Endothelial cell of umbilical vein (primary cell): ENCODE results near the gene SNX5. TPM values are rescaled to one million over a fixed set of nuclear protein-coding genes. Genes with fewer than 3 reads are reported as not detected.

ENCODE experiments used
- BruUV-seq: library from RNA; stranded (reverse); fragments of 400-500 nt; replicated peaks from 2 replicates; lab custom pipeline; 2021; lab: Mats Ljungman, UMichigan
- CTCF ChIA-PET: fragments of 300-600, 350-600 bp; sonication (Branson Sonifier 250); formaldehyde crosslinking; loops from one replicate; lab custom pipeline; 2021; ENCODE audit warnings: antibody characterized with exemption, inconsistent platforms; lab: Charles Lee
- POLR2A ChIA-PET: fragments of 300-600, 350-600 bp; sonication (Branson Sonifier 250); formaldehyde crosslinking; loops from one replicate; lab custom pipeline; 2021; ENCODE audit warnings: antibody characterized with exemption, inconsistent platforms; lab: Charles Lee
- DNase-seq: peaks from one replicate; pipeline ENCODE4 v3.0.0-alpha.2; 2011; ENCODE audit warnings: low read depth, low spot score
- FAIRE-seq: peaks from 2 replicates; lab custom pipeline; 2011; peaks lifted over from hg19 to GRCh38; lab: Jason Lieb, UNC
- H2AFZ ChIP-seq: 2 replicates; pipeline ENCODE4 v1.6.0; 2012; ENCODE audit warnings: low read depth, low read length, control low read depth, inconsistent platforms
- H3K27ac ChIP-seq: 2 replicates; pipeline ENCODE4 v1.5.1; 2011; ENCODE audit warnings: low read depth, mild to moderate bottlenecking, control low read depth, low read length, moderate library complexity; ENCODE audit not compliant: insufficient read depth
- H3K27me3 ChIP-seq, 2 experiments: 2 replicates each; pipeline versions ENCODE4 v1.6.0 to v1.6.1; 2011; ENCODE audit warnings: low read length in 2 of 2, mixed read lengths in 1 of 2; ENCODE audit not compliant: control insufficient read depth in 2 of 2, insufficient read depth in 2 of 2
- H3K36me3 ChIP-seq, 2 experiments: 2 replicates in 1 of 2; 3 replicates in 1 of 2; pipeline ENCODE4 v1.5.1; 2011; ENCODE audit warnings: low read length in 2 of 2, mild to moderate bottlenecking in 1 of 2, moderate library complexity in 1 of 2; ENCODE audit not compliant: control insufficient read depth in 2 of 2, insufficient read depth in 2 of 2; ENCODE audit errors: extremely low read depth in 1 of 2
- H3K4me1 ChIP-seq: 3 replicates; pipeline ENCODE4 v1.5.1; 2011; ENCODE audit warnings: mild to moderate bottlenecking, low read length; ENCODE audit not compliant: control insufficient read depth, insufficient read depth; ENCODE audit errors: extremely low read depth
- H3K4me2 ChIP-seq: 2 replicates; pipeline ENCODE4 v1.6.1; 2011; ENCODE audit warnings: low read length, control low read depth, mixed read lengths; ENCODE audit not compliant: insufficient read depth
- H3K4me3 ChIP-seq, 3 experiments: fragments of 200-600 bp in 1 of 3; sonication (generic), shearing (Covaris generic) in 1 of 3; replicated peaks in 1 of 3; 2 replicates each; pipeline ENCODE4 v1.5.1; 2011 to 2016; ENCODE audit warnings: control low read depth in 3 of 3, low read length in 3 of 3, mild to moderate bottlenecking in 2 of 3, inconsistent platforms in 1 of 3, low read depth in 1 of 3, moderate library complexity in 1 of 3; ENCODE audit not compliant: insufficient read depth in 1 of 3
- H3K79me2 ChIP-seq: 2 replicates; pipeline ENCODE4 v1.6.0; 2012; ENCODE audit warnings: low read length, inconsistent platforms; ENCODE audit not compliant: control insufficient read depth, insufficient read depth
- H3K9ac ChIP-seq: replicated peaks from 2 replicates; pipeline ENCODE3; 2011; ENCODE audit warnings: low read length, control low read depth; ENCODE audit not compliant: insufficient read depth; ENCODE audit errors: extremely low read depth
- H3K9me1 ChIP-seq: replicated peaks from 3 replicates; pipeline ENCODE4 v1.6.0; 2011; ENCODE audit warnings: mild to moderate bottlenecking, low read length; ENCODE audit not compliant: control insufficient read depth, insufficient read depth; ENCODE audit errors: extremely low read depth
- H3K9me3 ChIP-seq: replicated peaks from 2 replicates; pipeline ENCODE4 v1.5.1; 2012; ENCODE audit warnings: low read length, inconsistent platforms; ENCODE audit not compliant: control insufficient read depth, insufficient read depth
- H4K20me1 ChIP-seq: replicated peaks from 2 replicates; pipeline ENCODE3; 2011; ENCODE audit warnings: mild to moderate bottlenecking, low read length; ENCODE audit not compliant: control insufficient read depth, insufficient read depth; ENCODE audit errors: extremely low read depth
- EZH2 ChIP-seq: IDR thresholded peaks from 2 replicates; pipeline ENCODE4 v1.6.1; 2012; ENCODE audit warnings: borderline replicate concordance, low read depth, mild to moderate bottlenecking, moderate library complexity, low read length, inconsistent platforms; ENCODE audit not compliant: severe bottlenecking
- FOS ChIP-seq: IDR thresholded peaks from 2 replicates; pipeline ENCODE4 v1.6.1; 2011; ENCODE audit warnings: mild to moderate bottlenecking, low read length, moderate library complexity, borderline replicate concordance; ENCODE audit not compliant: insufficient read depth
- GATA2 ChIP-seq: IDR thresholded peaks from 2 replicates; pipeline ENCODE4 v1.7.0; 2011; ENCODE audit warnings: low read depth, mild to moderate bottlenecking, moderate library complexity, mixed read lengths, low read length; ENCODE audit not compliant: insufficient read length, insufficient read depth
- JUN ChIP-seq: IDR thresholded peaks from 2 replicates; pipeline ENCODE4 v1.6.1; 2011; ENCODE audit warnings: borderline replicate concordance, low read depth; ENCODE audit not compliant: insufficient read length, insufficient read depth
- MYC ChIP-seq: IDR thresholded peaks from one replicate; pipeline ENCODE4 v1.6.1; 2011; ENCODE audit warnings: mild to moderate bottlenecking, low read depth, low read length
- POLR2A ChIP-seq: IDR thresholded peaks from 2 replicates; pipeline ENCODE4 v1.6.1; 2012; ENCODE audit warnings: low read depth, mild to moderate bottlenecking, control low read depth, low read length
- POLR2AphosphoS5 ChIP-seq: IDR thresholded peaks from 2 replicates; pipeline ENCODE4 v1.6.1; 2012; ENCODE audit warnings: low read depth, mild to moderate bottlenecking, control low read depth, low read length, moderate library complexity; ENCODE audit not compliant: insufficient read depth
- dilution Hi-C: fragments of 300-500 bp; cut with MboI; formaldehyde crosslinking; loops from one replicate; pipeline ENCODE4 v1.15.0; 2019; ENCODE audit warnings: low sequenced_read_pairs; ENCODE audit not compliant: extremely low pct_ligation_motif_present
- intact Hi-C: fragments of 100-400 bp; cut with micrococcal nuclease; formaldehyde crosslinking; loops from one replicate; pipeline ENCODE4 v1.10.0; 2022
- polyA plus RNA-seq, 4 experiments: library from polyadenylated mRNA; depleted of rRNA in 3 of 4; stranded (reverse) in 3 of 4; unstranded in 1 of 4; fragments of >200 nt; gene quantifications; 2 replicates each; pipeline versions ENCODE4 v1.2.1 to v1.2.3, GENCODE V29; 2011 to 2012; ENCODE audit warnings: missing spikeins in 1 of 4
- total RNA-seq: library from RNA; stranded (reverse); gene quantifications from 2 replicates; pipeline ENCODE4 v1.2.3, GENCODE V29; 2021
- TF ChIP-seq, protein P1 (sequence below), 2 donors: IDR thresholded peaks; 1 replicate in 1 of 2; 2 replicates in 1 of 2; pipeline ENCODE4 v1.5.1; 2011; ENCODE audit warnings: low read length in 2 of 2, mild to moderate bottlenecking in 2 of 2, moderate library complexity in 2 of 2, control low read depth in 1 of 2, inconsistent platforms in 1 of 2, low read depth in 1 of 2; ENCODE audit not compliant: insufficient read depth in 1 of 2; ENCODE audit errors: extremely low read depth in 1 of 2
- TF ChIP-seq, protein P2 (sequence below): IDR thresholded peaks from 2 replicates; pipeline ENCODE4 v1.6.1; 2011; ENCODE audit not compliant: insufficient read depth, insufficient read length

Gene SNX5
- total and polyA plus RNA-seq, 2 donors (not counting 3 experiments of a cell fraction or from before 2014, with no cell fraction given), result 76.2 to 121 TPM

DNA sequence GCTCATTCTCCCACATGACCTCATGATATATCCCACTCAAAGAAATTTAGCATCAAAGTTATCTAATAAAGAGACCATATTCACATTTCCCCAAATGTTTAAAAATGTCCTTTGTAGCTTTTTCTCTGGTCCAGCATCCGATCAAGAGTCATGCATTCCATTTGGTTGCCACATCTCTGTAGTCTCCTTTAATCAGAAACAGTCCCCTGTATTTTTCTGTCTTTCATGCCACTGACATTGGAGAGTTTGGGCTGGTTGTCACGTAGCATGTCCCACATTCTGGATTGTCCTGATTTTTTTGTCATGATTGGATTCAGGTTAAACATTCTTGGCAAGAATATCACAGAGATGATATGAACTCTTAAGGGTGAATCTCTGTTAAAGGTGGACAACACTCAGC is 55.7 kb downstream of the SNX5 start:
- BruUV-seq, result no TSS peak
- Histone ChIP-seq H3K27ac (no peak overlapping the region), H3K27me3 (peaks cover 2 to 7% of the 10 kb centered on the region in 2 experiments), H3K36me3 (no peaks in the 10 kb centered on the region), H3K9me1 (no peaks in the 10 kb centered on the region), H2AFZ (no peak overlapping the region), H4K20me1 (no peaks in the 10 kb centered on the region), H3K9me3 (no peaks in the 10 kb centered on the region), H3K9ac (no peak overlapping the region), H3K4me3 (no peak overlapping the region), H3K4me1 (no peaks in the 10 kb centered on the region), H3K79me2 (no peaks in the 10 kb centered on the region), H3K4me2 (no peak overlapping the region)
- no peak for TF ChIP-seq POLR2A
- no peak for TF ChIP-seq JUN
- TF ChIP-seq, protein P1, sequence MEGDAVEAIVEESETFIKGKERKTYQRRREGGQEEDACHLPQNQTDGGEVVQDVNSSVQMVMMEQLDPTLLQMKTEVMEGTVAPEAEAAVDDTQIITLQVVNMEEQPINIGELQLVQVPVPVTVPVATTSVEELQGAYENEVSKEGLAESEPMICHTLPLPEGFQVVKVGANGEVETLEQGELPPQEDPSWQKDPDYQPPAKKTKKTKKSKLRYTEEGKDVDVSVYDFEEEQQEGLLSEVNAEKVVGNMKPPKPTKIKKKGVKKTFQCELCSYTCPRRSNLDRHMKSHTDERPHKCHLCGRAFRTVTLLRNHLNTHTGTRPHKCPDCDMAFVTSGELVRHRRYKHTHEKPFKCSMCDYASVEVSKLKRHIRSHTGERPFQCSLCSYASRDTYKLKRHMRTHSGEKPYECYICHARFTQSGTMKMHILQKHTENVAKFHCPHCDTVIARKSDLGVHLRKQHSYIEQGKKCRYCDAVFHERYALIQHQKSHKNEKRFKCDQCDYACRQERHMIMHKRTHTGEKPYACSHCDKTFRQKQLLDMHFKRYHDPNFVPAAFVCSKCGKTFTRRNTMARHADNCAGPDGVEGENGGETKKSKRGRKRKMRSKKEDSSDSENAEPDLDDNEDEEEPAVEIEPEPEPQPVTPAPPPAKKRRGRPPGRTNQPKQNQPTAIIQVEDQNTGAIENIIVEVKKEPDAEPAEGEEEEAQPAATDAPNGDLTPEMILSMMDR (IDR thresholded peaks at IDR 0.05; ENCODE audit: extremely low read depth in 1 of 2, insufficient read depth in 1 of 2, low read depth in 1 of 2, low read length in 2 of 2), result no peak
- TF ChIP-seq GATA2, result no peak
- FAIRE-seq (no peak), DNase-seq (no peak)
- intact Hi-C loops, result no loop called here
- dilution Hi-C loops, result no loop called here
- CTCF ChIA-PET, result interaction anchor here (0.9 kb wide), 1 partner anchor 231 kb away, joined by 3 read pairs; the partner anchor contains the start of gene RRBP1
- POLR2A ChIA-PET, result no interaction called here

DNA sequence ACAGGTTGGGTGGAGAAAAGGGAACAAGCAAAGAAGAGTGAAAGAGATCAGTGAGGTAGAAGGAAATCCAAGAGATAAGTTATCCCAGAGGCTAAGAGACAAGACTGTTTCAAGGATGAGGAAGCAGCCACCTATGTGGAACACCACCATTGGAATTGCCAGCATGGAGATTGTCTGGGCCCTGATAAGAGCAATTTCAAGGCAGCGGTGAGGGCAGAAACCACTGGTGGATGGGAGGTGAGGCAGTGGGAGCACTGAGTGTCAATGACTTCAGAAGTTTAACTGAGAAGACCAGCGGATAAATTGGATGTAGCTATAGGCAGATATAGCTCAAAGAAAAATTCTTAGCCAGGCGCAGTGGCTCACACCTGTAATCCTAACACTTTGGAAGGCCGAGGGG is 56.7 kb downstream of the SNX5 start:
- TF ChIP-seq EZH2 (no peak), MYC (no peak), POLR2AphosphoS5 (no peak), JUN (no peak), FOS (no peak), POLR2A (no peak), GATA2 (no peak)
- TF ChIP-seq, protein P1 (IDR thresholded peaks at IDR 0.05; ENCODE audit: extremely low read depth in 1 of 2, insufficient read depth in 1 of 2, low read depth in 1 of 2, low read length in 2 of 2), result no peak
- TF ChIP-seq, protein P2, sequence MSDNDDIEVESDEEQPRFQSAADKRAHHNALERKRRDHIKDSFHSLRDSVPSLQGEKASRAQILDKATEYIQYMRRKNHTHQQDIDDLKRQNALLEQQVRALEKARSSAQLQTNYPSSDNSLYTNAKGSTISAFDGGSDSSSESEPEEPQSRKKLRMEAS, result no peak
- BruUV-seq, result no TSS peak
- intact Hi-C loops (no loop called here), dilution Hi-C loops (no loop called here)
- no peak overlapping the region for H3K4me3 ChIP-seq
- H3K36me3 ChIP-seq, result no peaks in the 10 kb centered on the region
- no peaks in the 10 kb centered on the region for H3K9me3 ChIP-seq
- H3K9ac ChIP-seq, result no peak overlapping the region
- H3K9me1 ChIP-seq, result no peaks in the 10 kb centered on the region
- no peak overlapping the region for H2AFZ ChIP-seq
- FAIRE-seq (no peak), DNase-seq (no peak)
- no peak overlapping the region for H3K4me2 ChIP-seq
- H4K20me1 ChIP-seq, result no peaks in the 10 kb centered on the region
- CTCF ChIA-PET, result interaction anchor here (1.0 kb wide), 1 partner anchor 25 kb away, joined by 3 read pairs; no protein-coding TSS in a partner anchor
- H3K79me2 ChIP-seq, result no peaks in the 10 kb centered on the region
- peaks cover 2 to 7% of the 10 kb centered on the region in 2 experiments for H3K27me3 ChIP-seq
- no peak overlapping the region for H3K27ac ChIP-seq
- POLR2A ChIA-PET, result no interaction called here
- no peaks in the 10 kb centered on the region for H3K4me1 ChIP-seq
